ENCODE measurements around the gene SHROOM2. TPM values are rescaled to one million over a fixed set of nuclear protein-coding genes. Genes with fewer than 3 reads are reported as not detected.
A peak's percentile ranks its signal among the peaks of the same experiment; 100 is the strongest.

SHROOM2 gene
- polyA plus RNA-seq, 1 donor (not counting 4 experiments of a cell fraction or from before 2014, with no cell fraction given) = 3.3 TPM

DNA sequence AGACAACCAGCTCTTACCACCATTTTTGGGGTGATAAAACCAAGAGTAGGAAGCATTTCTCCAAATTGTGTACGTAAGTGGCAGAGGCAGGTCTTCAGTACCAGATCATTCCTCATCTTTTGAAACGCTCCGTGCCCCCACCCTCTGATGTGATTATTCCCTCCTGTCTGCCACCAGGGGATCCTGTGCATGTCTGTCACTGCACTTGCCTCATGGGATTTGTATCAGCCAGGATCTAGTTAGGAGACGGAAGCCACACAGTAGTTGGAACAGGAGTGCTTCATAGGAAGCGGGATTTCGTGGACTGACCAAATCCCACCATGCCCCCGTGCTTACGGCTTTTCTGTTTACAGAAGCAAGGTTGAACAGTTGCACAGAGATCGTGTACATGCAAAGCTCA lies 75.5 kb downstream of the SHROOM2 start:
- TF ChIP-seq, protein P1, sequence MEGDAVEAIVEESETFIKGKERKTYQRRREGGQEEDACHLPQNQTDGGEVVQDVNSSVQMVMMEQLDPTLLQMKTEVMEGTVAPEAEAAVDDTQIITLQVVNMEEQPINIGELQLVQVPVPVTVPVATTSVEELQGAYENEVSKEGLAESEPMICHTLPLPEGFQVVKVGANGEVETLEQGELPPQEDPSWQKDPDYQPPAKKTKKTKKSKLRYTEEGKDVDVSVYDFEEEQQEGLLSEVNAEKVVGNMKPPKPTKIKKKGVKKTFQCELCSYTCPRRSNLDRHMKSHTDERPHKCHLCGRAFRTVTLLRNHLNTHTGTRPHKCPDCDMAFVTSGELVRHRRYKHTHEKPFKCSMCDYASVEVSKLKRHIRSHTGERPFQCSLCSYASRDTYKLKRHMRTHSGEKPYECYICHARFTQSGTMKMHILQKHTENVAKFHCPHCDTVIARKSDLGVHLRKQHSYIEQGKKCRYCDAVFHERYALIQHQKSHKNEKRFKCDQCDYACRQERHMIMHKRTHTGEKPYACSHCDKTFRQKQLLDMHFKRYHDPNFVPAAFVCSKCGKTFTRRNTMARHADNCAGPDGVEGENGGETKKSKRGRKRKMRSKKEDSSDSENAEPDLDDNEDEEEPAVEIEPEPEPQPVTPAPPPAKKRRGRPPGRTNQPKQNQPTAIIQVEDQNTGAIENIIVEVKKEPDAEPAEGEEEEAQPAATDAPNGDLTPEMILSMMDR (optimal IDR thresholded peaks at IDR 0.05 in 1 of 3, IDR thresholded peaks at IDR 0.05 in 1 of 3, conservative IDR thresholded peaks at IDR 0.05 in 1 of 3; ENCODE audit: extremely low read depth in 1 of 3, insufficient read depth in 2 of 3, low read length in 3 of 3) = no peak
- TF ChIP-seq EZH2 (IDR thresholded peaks at IDR 0.05; ENCODE audit: low read length) = no peak
- H3K9me1 ChIP-seq (ENCODE audit: control insufficient read depth, extremely low read depth, insufficient read depth, low read length) = no peaks in the 10 kb centered on the region
- H3K9ac ChIP-seq (ENCODE audit: control insufficient read depth, extremely low read depth, insufficient read depth, low read length) = no peak overlapping the region
- no peak overlapping the region for H3K27ac ChIP-seq (ENCODE audit: control insufficient read depth, insufficient read depth, low read length)
- dilution Hi-C loops (cut with MboI; ENCODE audit: extremely low pct_ligation_motif_present, low sequenced_read_pairs) = no loop called here
- no peak overlapping the region for H2AFZ ChIP-seq (ENCODE audit: control insufficient read depth, low read length)
- no peak overlapping the region for H3K4me3 ChIP-seq (ENCODE audit: control insufficient read depth in 2 of 3, extremely low read depth in 1 of 3, insufficient read depth in 2 of 3, low read depth in 1 of 3, low read length in 3 of 3)
- FAIRE-seq = no peak
- H3K36me3 ChIP-seq (ENCODE audit: control insufficient read depth in 2 of 2, extremely low read depth in 1 of 2, insufficient read depth in 2 of 2, low read length in 2 of 2) = no peaks in the 10 kb centered on the region
- no peaks in the 10 kb centered on the region for H4K20me1 ChIP-seq (ENCODE audit: control insufficient read depth, extremely low read depth, insufficient read depth, low read length)
- H3K27me3 ChIP-seq (ENCODE audit: control insufficient read depth, extremely low read depth, insufficient read depth, low read length) = no peaks in the 10 kb centered on the region
- peaks cover 7% of the 10 kb centered on the region for H3K4me1 ChIP-seq (ENCODE audit: control insufficient read depth, extremely low read depth, insufficient read depth, low read length)
- no peaks in the 10 kb centered on the region for H3K9me3 ChIP-seq (ENCODE audit: control insufficient read depth, low read depth, low read length)
- no peak overlapping the region for H3K4me2 ChIP-seq (ENCODE audit: control insufficient read depth, extremely low read depth, insufficient read depth, low read depth, low read length)
- DNase-seq (ENCODE audit: low read depth, low spot score) = no peak
- no peaks in the 10 kb centered on the region for H3K79me2 ChIP-seq (ENCODE audit: control insufficient read depth, insufficient read depth, low read length)

DNA sequence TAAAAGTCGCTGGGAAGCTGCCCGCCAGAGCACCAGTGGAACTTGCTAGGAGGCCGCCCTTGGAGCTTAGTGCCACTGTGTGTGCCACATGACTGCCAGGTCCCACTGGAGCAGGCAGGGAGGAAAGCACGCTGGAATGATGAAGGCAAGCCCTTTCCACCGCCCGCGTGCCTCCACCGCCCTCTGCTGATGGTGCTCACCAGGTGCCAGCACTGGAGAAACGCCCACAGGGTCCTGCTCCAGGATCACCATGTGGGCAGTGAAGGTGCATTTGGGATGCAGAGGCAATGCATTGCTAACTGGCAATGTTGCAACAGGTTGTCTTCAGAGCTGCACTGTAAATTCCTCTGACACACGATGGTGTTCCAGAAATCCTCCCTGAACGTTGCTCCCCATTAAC lies 76.3 kb downstream of the SHROOM2 start:
- Histone ChIP-seq H4K20me1 (ENCODE audit: control insufficient read depth, extremely low read depth, insufficient read depth, low read length) (no peaks in the 10 kb centered on the region), H3K27me3 (ENCODE audit: control insufficient read depth, extremely low read depth, insufficient read depth, low read length) (no peaks in the 10 kb centered on the region), H3K9ac (ENCODE audit: control insufficient read depth, extremely low read depth, insufficient read depth, low read length) (no peak overlapping the region), H3K9me1 (ENCODE audit: control insufficient read depth, extremely low read depth, insufficient read depth, low read length) (no peaks in the 10 kb centered on the region), H3K79me2 (ENCODE audit: control insufficient read depth, insufficient read depth, low read length) (no peaks in the 10 kb centered on the region), H3K4me3 (ENCODE audit: control insufficient read depth in 2 of 3, extremely low read depth in 1 of 3, insufficient read depth in 2 of 3, low read depth in 1 of 3, low read length in 3 of 3) (no peak overlapping the region), H3K4me1 (ENCODE audit: control insufficient read depth, extremely low read depth, insufficient read depth, low read length) (peaks cover 13% of the 10 kb centered on the region), H3K9me3 (ENCODE audit: control insufficient read depth, low read depth, low read length) (no peaks in the 10 kb centered on the region), H3K36me3 (ENCODE audit: control insufficient read depth in 2 of 2, extremely low read depth in 1 of 2, insufficient read depth in 2 of 2, low read length in 2 of 2) (no peaks in the 10 kb centered on the region), H3K4me2 (ENCODE audit: control insufficient read depth, extremely low read depth, insufficient read depth, low read depth, low read length) (no peak overlapping the region), H2AFZ (ENCODE audit: control insufficient read depth, low read length) (no peak overlapping the region), H3K27ac (ENCODE audit: control insufficient read depth, insufficient read depth, low read length) (no peak overlapping the region)
- TF ChIP-seq, protein P1 (optimal IDR thresholded peaks at IDR 0.05 in 1 of 3, IDR thresholded peaks at IDR 0.05 in 1 of 3, conservative IDR thresholded peaks at IDR 0.05 in 1 of 3; ENCODE audit: extremely low read depth in 1 of 3, insufficient read depth in 2 of 3, low read length in 3 of 3) = peak in 1 of 3 experiments; percentile 36
- TF ChIP-seq EZH2 (IDR thresholded peaks at IDR 0.05; ENCODE audit: low read length) = no peak
- dilution Hi-C loops (cut with MboI; ENCODE audit: extremely low pct_ligation_motif_present, low sequenced_read_pairs) = no loop called here
- FAIRE-seq (no peak), DNase-seq (ENCODE audit: low read depth, low spot score) (no peak)

Data from keratinocyte (primary cell).